Activated CD4-positive, alpha-beta T cell treated with anti-CD3 and anti-CD28 coated beads, Interleukin-2, amount 50 U/mL, for 48 hours (primary cell): ENCODE measurements around the gene LARP6.
"Not testable (repeated sequence)": the region's sequence is repeated elsewhere in the genome, so short reads cannot be mapped to it uniquely, and the experiment has no call there.

Experiments
- DNase-seq, 2 experiments: peaks; one replicate each; pipeline ENCODE4 v3.0.0-alpha.2; 2020

LARP6 gene

DNA sequence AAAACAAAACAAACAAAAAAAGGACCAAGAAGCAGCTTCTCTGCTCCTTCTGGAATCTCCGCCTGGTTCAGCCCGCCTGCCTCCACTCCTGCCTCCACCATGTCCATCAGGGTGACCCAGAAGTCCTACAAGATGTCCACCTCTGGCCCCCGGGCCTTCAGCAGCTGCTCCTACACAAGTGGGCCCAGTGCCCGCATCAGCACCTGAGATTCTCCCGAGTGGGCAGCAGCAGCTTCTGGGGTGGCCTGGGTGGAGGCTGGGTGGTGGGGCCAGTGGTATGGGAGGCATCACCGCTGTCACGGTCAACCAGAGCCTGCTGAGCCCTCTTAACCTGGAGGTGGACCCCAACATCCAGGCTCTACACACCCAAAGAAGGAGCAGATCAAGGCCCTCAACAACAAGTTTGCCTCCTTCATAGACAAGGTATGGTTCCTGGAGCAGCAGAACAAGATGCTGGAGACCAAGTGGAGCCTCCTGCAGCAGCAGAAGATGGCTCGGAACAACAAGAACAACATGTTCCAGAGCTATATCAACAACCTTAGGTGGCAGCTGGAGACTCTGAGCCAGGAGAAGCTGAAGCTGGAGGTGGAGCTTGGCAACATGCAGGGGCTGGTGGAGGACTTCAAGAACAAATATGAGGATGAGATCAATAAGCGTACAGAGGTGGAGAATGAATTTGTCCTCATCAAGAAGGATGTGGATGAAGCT is 4.8 kb upstream of the LARP6 start:
- DNase-seq = not testable (repeated sequence)

DNA sequence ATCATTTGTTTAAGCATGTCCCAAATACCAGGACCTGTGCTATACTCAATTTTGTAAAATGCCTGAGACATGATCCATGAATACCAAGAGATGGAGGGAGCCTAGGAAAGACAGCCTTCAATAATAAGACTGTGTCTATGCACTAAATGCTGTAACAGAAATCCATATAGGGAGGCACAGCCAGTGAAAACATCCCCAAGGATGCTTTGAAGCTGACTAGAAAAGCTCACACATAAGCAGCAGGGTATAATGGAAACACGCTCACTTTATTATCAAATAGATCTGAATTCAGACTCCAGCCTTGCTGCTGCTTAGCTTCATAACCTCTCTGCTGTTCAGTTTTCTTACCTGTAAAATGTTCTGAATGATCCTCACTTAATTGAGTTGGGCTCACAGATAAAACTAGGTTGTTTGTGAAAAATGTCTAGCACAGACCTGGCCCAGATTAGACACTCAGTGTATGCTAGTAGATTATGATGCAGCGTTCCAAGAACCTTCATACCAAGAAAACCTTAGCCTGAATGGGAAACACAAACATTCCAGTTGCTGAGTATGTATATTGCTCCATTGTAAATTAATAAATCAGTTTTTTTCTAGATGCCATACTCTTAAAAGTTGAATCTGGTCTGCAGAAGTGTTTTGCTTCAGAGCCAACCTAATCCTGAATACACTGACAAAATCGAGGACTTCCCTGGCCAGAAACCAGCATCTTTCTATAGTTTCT is 3.8 kb upstream of the LARP6 start:
- DNase-seq = no peak

DNA sequence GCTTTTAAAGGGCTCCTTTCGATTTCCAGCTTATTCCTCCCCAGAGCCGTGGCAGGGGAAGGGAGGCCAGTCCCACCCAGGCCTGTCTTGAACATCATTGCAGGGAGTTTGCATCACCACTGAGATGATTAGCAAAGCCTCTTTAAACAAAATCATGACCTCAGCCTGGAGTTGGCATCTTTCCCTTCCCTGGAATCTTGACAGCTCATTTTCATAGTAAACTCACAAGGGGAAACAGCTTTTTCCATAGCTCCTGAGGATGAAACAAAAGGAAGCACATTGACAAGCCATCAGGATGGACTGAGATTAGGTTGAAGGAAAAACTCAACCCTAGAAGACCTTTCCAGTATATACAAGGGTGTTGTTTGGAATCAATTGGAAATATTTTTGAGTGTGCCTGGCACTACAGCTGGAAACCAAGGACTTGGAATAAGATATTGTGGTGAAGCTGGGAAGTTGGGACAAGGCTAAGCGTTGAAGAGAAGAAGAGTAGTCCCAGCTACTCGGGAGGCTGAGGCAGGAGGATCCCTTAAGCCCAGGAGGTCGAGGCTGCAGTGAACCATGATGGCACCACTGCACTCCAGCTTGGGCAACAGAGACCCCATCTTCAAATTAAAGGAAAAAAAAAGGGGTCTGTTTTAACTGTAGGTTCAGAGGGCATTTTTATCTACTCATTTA is 3.1 kb upstream of the LARP6 start:
- DNase-seq = no peak

DNA sequence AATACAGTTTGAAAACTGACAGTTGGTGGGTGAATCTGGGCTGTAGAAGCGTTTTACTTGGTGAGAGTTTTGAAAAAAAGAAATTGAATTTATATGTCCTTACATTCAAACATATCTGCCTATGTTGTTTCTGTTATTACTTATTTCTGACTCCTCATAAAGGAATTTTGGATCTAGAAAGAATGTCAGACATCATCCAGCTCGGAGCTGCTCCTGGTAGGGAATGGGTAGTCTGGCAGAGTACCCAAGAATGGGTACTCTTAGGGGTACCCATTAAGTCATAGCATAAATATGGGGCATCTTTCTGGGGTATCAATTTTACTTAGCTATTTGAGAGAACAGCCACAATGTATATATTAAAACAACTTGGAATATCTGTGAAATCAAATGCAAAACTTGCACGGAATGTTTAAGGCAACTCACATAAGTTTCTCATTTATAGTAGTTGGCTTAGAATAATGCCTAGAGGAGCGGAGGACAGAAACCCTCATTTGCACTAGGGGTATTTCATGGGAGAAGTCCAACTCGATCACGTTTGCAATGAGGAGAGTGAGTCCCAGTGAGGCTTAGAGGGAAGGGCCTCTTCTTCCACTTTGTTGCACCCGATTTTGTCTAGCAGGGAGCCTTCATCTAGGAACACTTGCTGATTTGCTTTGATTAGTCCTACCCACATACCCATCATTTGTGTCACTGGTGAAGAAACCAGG is 2.4 kb upstream of the LARP6 start:
- no peak for DNase-seq

DNA sequence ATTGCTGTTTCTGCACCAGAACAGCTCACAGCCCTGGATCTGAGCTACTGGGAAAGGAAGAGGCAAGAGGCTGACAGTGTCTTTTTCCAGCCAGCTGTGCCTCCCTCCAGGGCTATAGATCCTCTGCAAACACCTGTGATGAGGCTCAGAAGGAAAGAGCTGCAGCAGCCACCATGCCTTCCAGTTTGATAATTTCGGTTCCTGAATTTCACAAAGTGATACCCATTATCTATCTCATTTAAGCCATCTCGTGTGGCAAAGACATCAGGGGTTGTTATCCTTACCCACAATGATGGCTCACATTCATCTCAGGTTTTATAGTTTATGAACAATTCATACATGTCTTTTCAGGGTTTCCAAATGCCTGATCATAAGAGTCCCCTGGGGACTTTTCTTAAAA is 1.8 kb upstream of the LARP6 start:
- DNase-seq = no peak

DNA sequence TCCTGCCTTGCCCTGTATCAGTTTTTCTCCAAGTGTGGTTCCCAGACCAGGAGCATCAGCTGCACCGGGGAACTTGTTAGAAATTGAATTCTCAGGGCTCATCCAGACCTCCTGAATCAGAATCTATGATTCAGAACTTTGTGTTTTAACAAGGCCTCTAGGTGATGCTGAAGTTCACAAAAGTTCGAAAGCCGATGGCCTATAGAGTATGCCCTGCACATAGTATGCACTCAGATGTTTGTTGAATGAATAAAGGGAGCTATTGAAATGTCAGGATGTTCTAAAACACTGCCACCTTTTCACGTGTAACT is 664 bp upstream of the LARP6 start:
- DNase-seq = no peak

DNA sequence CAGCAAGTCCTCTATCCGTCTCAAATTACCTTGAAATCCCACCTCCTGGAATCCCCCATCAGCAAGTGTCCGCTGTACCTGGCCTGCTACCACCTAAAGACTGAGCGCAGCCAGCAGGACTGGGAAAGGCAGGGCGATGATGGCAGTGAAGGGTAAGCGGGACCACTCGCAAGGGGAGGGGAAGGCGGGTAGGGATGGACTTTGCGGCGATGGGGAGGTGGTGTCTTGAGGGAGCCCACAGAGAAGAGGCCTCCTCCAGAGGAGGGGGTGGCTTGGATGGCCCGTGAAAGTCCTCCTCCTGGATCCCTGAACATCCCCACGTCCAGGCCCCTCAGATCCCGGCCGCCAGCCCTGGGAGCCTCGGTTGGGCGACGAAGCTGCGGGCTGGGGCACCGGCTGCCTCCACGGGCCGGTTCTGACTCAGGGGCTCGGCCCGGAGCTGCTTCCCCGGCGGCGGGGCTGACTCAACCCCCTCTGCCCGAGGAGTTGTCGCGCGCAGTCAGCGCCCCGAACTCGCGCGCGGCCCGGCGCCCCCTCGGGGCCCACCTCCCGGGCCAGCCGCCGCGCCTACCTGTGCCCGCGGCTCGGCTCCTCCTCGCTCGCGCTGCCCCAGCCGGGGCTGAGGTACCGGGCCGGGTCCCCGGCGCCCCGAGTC is 512 bp downstream of the LARP6 start:
- DNase-seq = peak; percentile 4

DNA sequence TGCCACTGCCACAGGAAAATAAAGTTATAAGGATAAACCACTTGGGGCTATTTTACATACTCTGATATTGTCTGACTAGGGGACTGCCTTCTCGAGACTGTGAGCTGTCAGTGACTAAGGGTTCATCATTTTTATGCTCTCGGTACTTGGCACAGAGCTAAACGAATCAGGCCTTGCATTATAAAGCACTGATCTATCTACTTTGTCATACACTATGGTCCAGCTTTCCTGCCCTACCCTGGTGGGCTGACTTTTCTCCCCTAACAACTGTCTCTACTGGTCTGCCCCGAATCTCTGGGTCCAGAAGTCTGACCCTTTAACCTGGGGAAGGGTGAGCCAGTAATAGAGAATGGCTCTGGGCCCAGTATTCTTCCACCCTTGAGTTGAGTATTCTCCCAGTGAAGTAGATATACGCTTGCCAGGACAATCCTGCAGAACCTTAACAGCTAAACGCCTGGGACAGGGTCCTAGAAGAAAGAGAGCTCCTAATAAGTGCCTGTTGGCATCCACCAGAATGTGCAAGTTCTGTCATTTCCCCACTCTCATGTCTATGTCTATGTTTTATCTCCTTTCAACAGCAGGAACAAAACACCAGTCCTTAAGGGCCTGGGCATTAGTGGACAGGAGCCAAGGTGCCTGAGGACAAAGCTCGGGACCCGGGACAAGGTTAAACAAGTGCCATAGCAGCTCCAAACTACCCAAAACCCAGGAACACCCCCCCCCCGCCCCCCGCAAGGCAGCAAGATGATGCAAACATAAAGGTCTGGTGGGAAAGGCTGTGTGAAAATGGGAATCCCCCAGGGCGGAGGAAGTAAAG is 1.2 kb downstream of the LARP6 start:
- no peak for DNase-seq

DNA sequence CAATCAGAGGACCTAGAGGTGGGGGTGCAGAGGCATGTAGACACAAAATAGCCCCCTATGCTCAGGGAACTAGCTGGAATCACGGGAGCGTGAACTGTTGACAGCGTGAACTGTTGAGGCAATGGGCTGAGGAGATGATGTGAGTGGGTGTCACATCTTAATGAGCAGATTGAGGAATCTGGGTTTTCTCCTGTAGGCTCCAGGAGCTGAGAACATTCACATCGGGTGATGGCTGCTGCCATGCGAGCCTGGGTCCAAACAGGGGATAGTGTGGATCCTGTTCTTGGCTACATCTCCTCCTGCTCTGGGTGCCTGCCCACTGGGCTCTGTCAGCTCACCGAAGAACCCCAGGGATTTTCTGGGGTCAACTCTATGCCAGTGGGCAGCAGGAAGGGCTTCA is 2.1 kb downstream of the LARP6 start:
- DNase-seq = no peak

DNA sequence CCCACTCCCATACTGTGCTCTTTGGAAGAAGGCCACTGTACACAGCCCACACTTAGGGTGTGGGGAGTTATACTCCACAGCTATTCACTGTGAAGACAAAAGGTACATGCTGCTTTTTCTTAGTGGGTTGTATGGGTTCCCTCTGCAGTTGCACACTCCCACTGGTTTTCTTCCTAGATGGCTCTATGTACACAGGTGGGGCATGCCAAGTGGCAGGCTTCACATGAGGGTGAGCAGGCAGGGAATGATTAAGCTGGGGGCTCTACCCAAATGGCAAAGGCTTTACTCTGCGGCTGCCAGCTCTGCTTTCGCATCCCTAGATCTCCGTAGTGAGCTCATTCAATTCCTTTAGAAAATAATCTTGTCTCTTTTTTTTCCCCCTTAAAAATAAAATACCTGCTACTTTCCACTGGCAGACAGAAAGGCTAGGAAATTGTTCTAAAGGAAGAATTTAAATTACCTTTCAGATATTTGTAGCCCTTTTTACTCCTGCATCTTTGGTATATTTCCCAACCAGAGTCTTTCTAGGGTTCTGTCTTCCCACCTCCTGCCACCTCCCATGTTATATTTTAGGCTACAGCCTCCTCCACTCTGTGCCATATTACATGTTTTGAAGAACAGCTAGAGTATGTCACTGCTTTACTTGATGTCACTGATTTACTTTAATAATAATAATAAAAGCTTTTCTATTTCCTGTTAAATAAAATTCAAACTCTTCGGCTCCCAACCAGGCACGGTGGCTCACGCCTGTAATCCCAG is 8.2 kb downstream of the LARP6 start:
- no peak for DNase-seq

DNA sequence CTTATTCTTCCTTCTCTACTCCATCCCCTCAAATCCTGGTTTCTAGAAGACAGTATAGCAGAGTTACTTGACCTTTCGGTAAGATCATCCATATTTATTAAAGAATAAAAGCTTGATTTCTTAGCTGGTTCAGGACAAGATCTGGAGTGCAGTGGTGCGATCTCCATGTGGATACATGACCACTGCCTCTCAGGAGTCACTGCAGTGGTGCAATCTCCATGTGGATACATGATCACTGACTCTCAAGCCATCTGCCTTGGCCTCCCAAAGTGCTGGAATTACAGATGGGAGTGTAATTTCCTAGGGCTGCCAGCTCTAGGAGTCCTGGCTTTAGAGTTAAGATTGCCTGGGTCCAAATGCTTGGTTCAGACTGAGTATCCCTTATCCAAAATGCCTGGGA is 16.5 kb downstream of the LARP6 start:
- DNase-seq = no peak

DNA sequence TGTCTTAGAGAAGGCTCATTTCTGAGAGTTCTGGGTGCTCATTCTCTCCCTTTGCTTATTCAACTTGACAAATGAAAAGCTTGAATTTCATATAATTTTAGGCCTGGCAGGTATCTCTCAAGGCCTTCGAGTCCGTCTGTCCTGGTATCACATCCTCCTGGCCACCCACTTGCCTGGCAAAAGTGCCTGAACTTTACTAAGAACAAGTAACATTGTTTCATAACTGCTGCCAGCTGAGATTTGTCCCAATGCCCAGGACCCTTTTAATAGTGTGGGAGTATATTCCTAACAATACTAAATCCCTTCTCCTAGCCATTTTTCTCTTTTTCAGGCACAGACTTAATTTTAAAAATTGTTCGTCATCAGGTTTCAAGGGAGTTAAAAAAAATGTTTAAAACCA is 18.1 kb downstream of the LARP6 start:
- no peak for DNase-seq

DNA sequence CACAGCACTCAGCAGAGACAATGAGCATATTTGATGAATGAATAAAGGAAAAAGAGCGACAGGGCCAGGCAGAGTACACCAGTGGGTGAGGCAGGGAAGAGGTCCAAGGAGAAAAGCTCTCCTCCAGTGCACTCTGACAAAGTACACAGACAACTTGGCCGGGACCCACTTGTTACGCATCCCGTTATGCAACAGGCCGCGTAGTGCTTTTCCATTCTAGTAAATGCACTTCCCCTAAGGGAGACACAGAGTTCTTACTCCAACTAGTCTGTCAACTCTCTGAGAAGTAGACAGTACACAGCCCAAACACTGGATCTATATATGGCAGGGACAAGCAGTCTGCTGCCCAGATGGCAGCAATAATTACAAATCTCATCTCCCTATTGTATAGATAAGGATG is 18.5 kb downstream of the LARP6 start:
- no peak for DNase-seq

DNA sequence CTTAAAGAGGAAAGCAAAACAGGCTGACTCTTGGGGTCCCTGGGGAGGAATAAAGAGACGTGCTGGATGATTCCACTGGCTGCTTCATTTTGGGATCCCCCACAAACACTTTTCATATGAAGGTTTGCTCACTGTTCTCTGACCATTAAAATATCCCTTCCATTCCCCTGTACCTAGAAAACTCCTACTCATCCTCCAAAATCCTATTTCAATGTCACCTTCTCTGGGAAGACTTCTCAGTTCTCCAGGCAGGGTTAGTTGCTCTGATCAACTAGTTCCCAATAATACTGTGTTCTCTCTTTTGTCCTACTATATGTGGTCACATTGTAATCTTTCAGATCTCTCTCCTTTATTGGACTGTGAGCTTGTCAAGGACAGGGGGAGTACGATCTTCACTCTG is 19.0 kb downstream of the LARP6 start:
- DNase-seq = no peak

DNA sequence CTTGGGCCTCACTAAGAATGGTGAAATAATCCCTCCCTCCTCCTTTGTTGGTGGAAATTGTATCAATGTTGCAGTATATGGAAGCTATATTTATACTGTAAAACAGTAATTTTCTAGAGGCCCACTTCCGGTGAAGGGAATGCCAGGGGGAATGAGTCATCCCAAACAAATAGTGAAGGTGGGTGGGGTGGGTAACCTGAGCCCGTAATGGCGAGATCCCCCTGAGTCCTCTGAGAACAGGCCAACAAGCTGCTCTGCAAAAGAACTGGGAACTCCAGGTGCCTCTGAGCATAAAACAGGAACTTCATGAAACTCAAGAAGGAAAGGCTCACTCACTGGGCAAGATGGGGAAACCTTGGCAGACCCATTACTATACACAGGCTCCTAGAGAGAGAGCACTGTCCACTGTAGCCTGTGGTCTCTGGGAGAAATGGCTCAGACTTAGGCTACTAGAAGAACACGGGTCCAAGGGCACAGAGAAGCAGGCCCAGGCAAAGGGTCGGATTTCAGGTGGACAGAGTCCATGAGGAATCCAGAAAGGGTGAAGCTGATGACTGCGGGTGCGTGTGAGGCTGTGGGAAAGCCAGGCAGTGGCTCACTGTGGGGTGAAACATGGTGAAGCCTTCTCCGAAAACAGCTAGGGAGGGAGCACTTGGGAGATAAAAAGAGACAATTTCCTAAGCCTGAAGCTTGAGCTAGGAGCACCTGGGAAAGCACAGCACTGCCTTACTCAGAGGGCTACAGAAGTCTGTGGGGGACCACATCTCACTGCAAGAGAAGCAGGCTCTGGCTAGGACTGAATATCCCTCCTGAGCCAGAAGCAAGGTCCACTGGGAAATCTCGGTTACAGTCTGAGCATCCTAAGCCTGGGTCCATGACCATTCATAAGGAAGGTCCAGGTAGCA is 19.8 kb downstream of the LARP6 start:
- DNase-seq = no peak

DNA sequence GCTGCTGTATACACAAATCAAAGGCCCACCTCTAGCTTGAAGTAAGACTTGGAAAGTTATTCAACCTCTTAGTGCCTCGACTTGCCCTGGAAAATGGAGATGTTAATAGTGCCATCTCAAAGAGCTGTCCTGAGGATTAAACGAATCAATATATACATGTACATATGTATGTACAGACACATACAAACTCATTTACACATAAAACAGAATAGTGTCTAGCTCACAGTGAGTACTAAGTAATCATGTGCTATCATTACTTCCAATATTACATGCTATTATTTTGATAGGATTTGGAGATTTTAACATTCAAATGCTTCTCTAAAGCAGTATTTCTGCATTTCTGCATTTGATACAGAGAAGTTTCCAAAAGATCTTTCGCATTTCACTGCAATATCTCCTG is 20.5 kb downstream of the LARP6 start:
- DNase-seq = no peak

DNA sequence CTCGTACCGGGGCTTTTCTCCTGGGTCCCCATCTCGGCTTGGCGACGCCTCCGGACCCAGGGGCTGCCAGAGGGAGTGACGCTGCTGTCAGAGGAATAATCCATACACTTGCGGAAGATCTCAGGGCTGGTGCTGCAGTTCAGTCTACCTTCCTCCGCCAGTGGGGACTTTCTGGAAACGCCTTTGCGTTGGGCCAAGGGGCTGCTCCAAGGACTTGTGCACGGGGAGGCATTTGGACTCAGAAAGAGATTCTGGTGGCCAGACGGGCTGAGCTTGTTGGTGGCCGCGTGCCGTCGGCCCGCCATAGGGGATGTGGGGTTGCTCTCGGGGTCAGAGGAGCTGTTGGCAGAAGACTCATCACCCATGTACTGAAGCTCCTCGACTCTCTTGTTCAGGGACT is 21.8 kb downstream of the LARP6 start:
- no peak for DNase-seq

DNA sequence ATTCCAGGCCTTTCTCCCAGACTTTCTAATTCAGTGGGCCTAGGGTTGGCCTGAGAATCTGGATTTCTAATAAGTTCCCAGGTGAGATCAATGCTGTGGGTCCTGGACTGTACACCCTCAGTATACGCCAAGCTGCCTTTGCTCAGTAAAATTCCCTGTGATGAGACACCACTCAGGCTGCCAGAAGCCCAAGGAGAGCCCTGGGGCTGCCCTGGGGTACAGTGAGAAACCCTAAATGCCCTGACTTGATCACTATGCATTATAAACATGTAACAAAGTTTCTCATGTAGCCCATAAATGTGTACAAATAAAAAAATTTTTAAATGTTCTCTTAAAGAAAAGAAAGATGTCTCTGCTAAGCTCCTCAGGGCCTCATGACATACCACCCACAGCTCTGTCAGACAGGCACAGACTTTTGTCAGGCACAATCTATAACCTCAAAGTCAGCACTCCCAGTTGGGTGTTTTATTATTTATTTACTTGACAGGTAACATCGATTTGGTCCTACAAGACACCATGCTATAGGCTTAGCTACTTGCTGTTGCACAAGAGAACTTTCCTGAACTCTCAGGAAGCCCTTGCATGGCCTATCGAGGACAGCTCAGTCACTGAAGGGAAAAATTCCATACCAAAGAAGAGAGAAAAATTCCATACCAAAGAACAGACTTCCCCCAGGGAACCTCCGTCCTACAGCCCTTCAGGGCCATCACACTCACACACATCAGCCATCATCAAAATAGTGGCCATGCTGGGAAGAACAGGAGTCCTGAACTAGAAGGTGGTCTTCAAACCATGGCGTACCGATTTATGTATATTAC is 22.7 kb downstream of the LARP6 start:
- DNase-seq = no peak

DNA sequence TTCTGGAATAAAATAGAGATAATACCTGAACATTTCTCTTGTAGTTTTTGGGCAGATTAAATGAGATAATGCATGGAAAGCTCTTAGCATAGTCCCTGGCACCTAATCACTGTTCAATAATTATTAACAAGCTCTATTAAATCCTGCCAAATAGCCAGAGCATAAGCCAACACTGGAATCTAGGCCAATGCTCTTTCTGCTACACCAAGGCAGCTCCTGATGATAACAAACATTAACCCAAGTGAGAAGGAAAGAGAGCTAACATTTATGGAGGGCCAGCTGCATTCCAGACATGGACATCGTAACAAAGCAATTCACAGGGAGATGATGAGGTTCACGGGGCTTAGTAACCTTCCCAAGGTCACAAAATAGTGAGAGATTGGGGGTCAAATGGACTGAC is 23.3 kb downstream of the LARP6 start:
- no peak for DNase-seq
